SU-DHL-6 (cell line): ENCODE measurements around the gene DCDC2C.

ENCODE experiments used
- EZH2phosphoT487 ChIP-seq: fragments of 200-600 bp; sonication (generic), shearing (Covaris generic); conservative IDR thresholded peaks from 2 replicates; pipeline ENCODE4 v1.6.1; 2018; ENCODE audit warnings: mild to moderate bottlenecking, antibody characterized with exemption, low read length, moderate library complexity, mixed read lengths
- TF ChIP-seq, protein P1 (sequence below): fragments of 200-600 bp; sonication (generic); IDR thresholded peaks from one replicate; pipeline ENCODE4 v1.5.1; 2017; ENCODE audit warnings: antibody characterized with exemption, mild to moderate bottlenecking, low read length, moderate library complexity; ENCODE audit not compliant: insufficient read depth, poor library complexity, severe bottlenecking

DNA sequence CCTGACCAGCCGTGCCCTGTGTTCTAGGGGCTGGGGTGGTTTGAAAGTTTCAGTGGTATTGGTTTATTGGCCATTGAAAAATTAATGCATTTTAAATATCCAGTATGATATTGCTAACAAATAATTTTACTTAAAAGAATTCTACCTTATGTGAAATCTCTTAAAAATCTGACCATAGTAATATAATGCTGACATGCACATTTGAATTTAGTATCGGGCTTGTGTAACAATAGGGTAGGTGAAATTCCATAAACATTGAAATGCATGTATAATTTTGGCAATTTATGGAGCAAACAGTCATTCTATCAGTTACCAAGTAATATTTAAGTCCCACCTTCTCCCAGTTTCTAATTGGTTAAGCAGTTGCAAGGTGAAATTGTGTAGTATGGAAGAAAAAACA lies 170.5 kb downstream of the DCDC2C start:
- TF ChIP-seq, protein P1, sequence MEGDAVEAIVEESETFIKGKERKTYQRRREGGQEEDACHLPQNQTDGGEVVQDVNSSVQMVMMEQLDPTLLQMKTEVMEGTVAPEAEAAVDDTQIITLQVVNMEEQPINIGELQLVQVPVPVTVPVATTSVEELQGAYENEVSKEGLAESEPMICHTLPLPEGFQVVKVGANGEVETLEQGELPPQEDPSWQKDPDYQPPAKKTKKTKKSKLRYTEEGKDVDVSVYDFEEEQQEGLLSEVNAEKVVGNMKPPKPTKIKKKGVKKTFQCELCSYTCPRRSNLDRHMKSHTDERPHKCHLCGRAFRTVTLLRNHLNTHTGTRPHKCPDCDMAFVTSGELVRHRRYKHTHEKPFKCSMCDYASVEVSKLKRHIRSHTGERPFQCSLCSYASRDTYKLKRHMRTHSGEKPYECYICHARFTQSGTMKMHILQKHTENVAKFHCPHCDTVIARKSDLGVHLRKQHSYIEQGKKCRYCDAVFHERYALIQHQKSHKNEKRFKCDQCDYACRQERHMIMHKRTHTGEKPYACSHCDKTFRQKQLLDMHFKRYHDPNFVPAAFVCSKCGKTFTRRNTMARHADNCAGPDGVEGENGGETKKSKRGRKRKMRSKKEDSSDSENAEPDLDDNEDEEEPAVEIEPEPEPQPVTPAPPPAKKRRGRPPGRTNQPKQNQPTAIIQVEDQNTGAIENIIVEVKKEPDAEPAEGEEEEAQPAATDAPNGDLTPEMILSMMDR, result no peak
- TF ChIP-seq EZH2phosphoT487, result no peak
